Upper lobe of left lung (tissue), 4 donors: ENCODE data around the gene CARMIL1.

Source experiments
- CTCF ChIP-seq, 6 experiments: fragments of 450-650 bp in 4 of 6; fragments of 200-600 bp in 2 of 6; sonication (generic) in 2 of 6; IDR thresholded peaks; one replicate each; pipeline ENCODE4 v1.5.1; 2016 to 2019; ENCODE audit warnings: antibody characterized with exemption in 6 of 6
- POLR2A ChIP-seq, 4 donors: fragments of 450-650 bp; IDR thresholded peaks; one replicate each; pipeline ENCODE4 v1.5.1; 2016 to 2017; ENCODE audit warnings: antibody characterized with exemption in 4 of 4, mild to moderate bottlenecking in 2 of 4
- POLR2AphosphoS5 ChIP-seq, 2 donors: sonication (generic); formaldehyde crosslinking; IDR thresholded peaks; one replicate each; pipeline ENCODE4 v1.5.1; 2017; ENCODE audit warnings: antibody characterized with exemption in 2 of 2

- TF ChIP-seq POLR2A (IDR thresholded peaks at IDR 0.05) (no peak), CTCF (IDR thresholded peaks at IDR 0.05) (no peak), POLR2AphosphoS5 (IDR thresholded peaks at IDR 0.05) (no peak)
Observed at GRCh38 chr6:25244865-25245264, 34.3 kb upstream of the CARMIL1 start.
